RWPE1 (cell line): ENCODE data around the gene ERLIN1.
"Not testable (repeated sequence)": the region's sequence is repeated elsewhere in the genome, so short reads cannot be mapped to it uniquely, and the experiment has no call there.

Source experiments
- CTCF ChIA-PET: fragments of 350-600 bp; sonication (Branson Sonifier 250); formaldehyde crosslinking; extraction: SDS; loops from one replicate; lab custom pipeline; 2021; lab: Yijun Ruan, JAX
- POLR2A ChIA-PET: fragments of 400-600 bp; formaldehyde crosslinking; extraction: SDS; loops from one replicate; lab custom pipeline; 2020; ENCODE audit warnings: antibody characterized with exemption; ENCODE audit not compliant: low non-redundant PET; lab: Yijun Ruan, JAX
- DNase-seq: peaks from one replicate; pipeline ENCODE4 v3.0.0; 2012; ENCODE audit warnings: low spot score
- H3K27ac ChIP-seq: fragments of 450-650 bp; 2 replicates; pipeline ENCODE4 v1.5.1; 2017
- TF ChIP-seq, protein P1 (sequence below): fragments of 450-650 bp; conservative IDR thresholded peaks from 2 replicates; pipeline ENCODE4 v1.5.1; 2017; ENCODE audit warnings: low read depth, mild to moderate bottlenecking

ERLIN1 gene

DNA sequence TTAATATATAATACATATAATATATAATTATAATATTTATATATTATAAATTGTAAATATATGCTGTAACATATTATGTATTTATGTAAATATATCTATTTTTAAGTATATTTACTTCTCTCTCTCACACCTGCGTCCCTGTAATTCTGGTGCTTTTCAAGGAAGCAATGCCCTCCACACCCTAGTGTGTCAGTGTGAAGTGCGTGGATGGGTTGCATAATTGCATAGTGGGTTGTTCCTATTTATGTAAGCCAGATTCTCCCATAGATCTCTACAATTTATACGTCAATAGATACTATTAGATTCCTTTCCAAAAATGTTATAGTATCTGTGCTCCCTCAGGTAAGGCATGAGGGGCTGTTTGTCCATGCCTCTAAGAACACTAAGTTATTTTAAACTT, 54.3 kb downstream of the ERLIN1 start:
- no peak for DNase-seq
- CTCF ChIA-PET, result interaction anchor here (0.6 kb wide), 1 partner anchor 85 kb away, joined by 4 read pairs; no protein-coding TSS in a partner anchor
- TF ChIP-seq, protein P1, sequence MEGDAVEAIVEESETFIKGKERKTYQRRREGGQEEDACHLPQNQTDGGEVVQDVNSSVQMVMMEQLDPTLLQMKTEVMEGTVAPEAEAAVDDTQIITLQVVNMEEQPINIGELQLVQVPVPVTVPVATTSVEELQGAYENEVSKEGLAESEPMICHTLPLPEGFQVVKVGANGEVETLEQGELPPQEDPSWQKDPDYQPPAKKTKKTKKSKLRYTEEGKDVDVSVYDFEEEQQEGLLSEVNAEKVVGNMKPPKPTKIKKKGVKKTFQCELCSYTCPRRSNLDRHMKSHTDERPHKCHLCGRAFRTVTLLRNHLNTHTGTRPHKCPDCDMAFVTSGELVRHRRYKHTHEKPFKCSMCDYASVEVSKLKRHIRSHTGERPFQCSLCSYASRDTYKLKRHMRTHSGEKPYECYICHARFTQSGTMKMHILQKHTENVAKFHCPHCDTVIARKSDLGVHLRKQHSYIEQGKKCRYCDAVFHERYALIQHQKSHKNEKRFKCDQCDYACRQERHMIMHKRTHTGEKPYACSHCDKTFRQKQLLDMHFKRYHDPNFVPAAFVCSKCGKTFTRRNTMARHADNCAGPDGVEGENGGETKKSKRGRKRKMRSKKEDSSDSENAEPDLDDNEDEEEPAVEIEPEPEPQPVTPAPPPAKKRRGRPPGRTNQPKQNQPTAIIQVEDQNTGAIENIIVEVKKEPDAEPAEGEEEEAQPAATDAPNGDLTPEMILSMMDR, result no peak
- no peak overlapping the region for H3K27ac ChIP-seq
- POLR2A ChIA-PET, result no interaction called here

DNA sequence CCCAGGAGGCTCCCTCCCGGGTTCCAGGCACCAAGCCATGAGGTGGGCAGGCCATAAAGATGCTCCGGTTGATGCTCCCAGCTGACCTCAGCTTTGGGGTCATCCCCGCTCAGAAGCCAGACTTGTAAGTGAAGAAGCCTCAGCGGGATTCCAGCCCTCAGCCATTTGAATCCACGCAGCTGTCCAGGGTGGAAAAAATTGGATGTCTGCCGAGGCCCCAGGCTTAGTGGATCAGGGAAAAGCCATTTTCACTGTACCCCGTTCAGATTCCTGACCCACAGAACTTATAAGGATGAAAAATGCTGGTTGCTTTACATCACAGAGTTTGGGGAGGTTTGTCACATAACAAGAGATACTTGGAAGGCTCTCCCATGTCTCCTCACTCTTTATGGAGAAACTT, 55.0 kb downstream of the ERLIN1 start:
- POLR2A ChIA-PET, result no interaction called here
- CTCF ChIA-PET, result no interaction called here
- TF ChIP-seq, protein P1, result no peak
- H3K27ac ChIP-seq, result no peak overlapping the region
- DNase-seq, result no peak

DNA sequence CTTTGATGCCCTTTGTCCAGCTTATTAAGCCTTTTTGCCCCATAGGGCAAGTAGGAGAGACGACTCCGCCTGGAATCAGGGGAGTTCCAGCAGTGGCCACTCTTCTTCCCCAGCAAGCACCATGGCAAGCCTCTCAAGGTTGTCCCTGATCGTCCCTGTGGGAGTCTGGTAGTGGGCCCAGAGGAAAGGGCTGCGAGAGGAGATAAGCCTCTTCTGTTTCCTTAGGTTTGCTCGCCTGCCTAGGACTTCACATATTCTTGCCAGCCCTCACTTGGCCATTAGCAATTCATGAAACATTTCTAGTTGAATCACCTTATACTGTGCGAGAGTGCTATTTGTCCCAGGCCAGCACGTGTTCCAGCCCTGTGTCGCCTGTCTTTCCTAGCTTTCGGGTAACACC, 56.4 kb downstream of the ERLIN1 start:
- no peak for DNase-seq
- H3K27ac ChIP-seq, result no peak overlapping the region
- TF ChIP-seq, protein P1, result no peak
- ChIA-PET CTCF (interaction anchor here (0.5 to 0.6 kb wide), 2 partner anchors 284 to 307 kb away, joined by 3 read pairs; no protein-coding TSS in a partner anchor), POLR2A (no interaction called here)

DNA sequence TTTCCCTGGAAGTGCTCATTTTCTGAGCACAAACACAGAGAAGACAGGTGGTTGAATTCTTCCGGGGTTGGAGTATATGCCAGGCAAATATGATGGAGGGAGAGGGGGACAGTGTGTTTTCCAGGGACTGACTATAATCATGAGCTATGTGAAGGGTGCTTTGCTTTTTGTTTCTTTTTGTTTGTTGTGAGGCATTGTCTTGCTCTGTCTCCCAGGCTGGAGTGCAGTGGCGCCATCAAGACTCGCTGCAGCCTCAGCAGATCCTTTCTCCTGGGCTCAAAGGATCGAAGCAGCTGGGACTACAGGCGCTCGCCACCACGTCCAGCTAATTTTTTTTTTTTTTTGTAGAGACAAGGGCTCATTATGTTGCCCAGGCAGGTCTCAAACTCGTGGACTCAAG, 56.9 kb downstream of the ERLIN1 start:
- ChIA-PET POLR2A (no interaction called here), CTCF (interaction anchor here (0.5 to 0.6 kb wide), 2 partner anchors 284 to 307 kb away, joined by 3 read pairs; no protein-coding TSS in a partner anchor)
- TF ChIP-seq, protein P1, result no peak
- DNase-seq, result no peak
- no peak overlapping the region for H3K27ac ChIP-seq

DNA sequence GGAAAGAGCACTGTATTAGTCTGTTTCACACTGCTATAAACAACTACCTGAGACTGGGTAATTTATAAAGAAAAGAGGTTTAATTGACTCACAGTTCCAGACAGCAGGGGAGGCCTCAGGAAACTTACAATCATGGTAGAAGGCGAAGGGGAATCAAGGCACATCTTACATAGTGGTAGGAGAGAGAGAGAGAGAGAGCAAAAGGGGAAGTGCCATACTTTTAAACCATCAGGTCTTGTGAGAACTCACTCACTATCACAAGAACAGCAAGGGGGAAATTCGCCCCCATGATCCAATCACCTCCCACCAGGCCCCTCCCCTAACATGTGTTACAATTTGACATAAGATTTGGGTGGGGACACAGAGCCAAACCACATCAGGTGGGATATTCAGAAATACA, 60.5 kb downstream of the ERLIN1 start:
- POLR2A ChIA-PET, CTCF ChIA-PET, H3K27ac ChIP-seq, DNase-seq: not testable (repeated sequence)

DNA sequence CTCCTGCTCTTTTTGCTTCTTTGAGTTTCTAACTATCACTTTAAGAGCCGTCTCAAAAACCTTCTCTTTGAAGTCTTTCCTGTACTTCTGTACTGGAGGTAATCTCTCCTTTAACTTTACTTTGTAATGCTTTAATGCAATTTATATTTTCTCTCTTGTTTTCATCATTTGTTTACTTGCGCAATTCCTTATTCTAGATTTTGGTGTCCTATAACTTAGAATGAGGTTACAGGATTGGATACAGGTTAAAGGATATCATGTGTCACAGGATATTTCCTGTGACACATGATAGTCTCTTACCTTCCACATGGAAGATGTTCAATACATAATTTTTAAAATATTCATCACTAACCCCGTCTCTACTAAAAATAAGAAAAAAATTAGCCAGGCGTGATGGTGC, 61.7 kb downstream of the ERLIN1 start:
- no peak for DNase-seq
- CTCF ChIA-PET, result no interaction called here
- POLR2A ChIA-PET, result no interaction called here
- TF ChIP-seq, protein P1, result no peak
- H3K27ac ChIP-seq, result no peak overlapping the region

DNA sequence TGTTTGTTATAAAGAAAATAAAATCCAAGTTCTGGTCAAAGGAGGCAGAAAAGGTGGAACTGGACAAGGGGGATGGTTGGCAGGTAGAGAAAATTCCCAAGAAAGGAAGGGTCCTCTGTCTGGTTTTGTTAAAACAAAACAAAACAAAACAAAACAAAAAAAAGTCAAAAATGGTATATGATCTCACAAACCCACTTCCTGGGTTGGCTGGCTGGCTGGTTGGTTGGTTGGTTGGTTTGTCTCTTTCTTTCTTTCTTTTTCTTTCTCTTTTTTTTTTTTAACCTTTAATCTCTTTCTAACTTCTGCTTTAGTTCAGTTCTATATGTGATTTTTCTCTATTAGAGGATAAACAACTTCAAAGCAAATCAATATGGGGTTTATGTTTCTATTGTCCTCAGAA, 63.0 kb downstream of the ERLIN1 start:
- ChIA-PET POLR2A (no interaction called here), CTCF (interaction anchor here (0.5 kb wide), 1 partner anchor 43 kb away, joined by 3 read pairs; no protein-coding TSS in a partner anchor)
- H3K27ac ChIP-seq, result no peak overlapping the region
- TF ChIP-seq, protein P1, result no peak
- no peak for DNase-seq
